Uterus (tissue), 4 donors: ENCODE data around the gene GIT1. TPM values are rescaled to one million over a fixed set of nuclear protein-coding genes. Genes with fewer than 3 reads are reported as not detected.
A peak's percentile ranks its signal among the peaks of the same experiment; 100 is the strongest.

Experiments
- DNase-seq, 2 donors: peaks; one replicate each; pipeline ENCODE4 v3.0.0-alpha.2; 2019 to 2020
- H3K27ac ChIP-seq, 2 donors: fragments of 200-600 bp; sonication (generic); 1 replicate in 1 of 2; 2 replicates in 1 of 2; pipeline ENCODE4 v1.5.1; 2016 to 2018
- H3K27me3 ChIP-seq, 2 donors: fragments of 200-600 bp; sonication (generic); one replicate each; pipeline ENCODE4 v1.5.1; 2018 to 2019; ENCODE audit warnings: control low read depth in 1 of 2
- H3K36me3 ChIP-seq, 2 donors: fragments of 200-600 bp; sonication (generic); one replicate each; pipeline ENCODE4 v1.5.1; 2019; ENCODE audit warnings: control low read depth in 1 of 2
- H3K4me1 ChIP-seq, 2 donors: fragments of 200-600 bp; sonication (generic); one replicate each; pipeline ENCODE4 v1.5.1; 2018 to 2019; ENCODE audit warnings: control low read depth in 1 of 2
- H3K4me3 ChIP-seq, 2 donors: fragments of 200-600 bp; sonication (generic); 1 replicate in 1 of 2; 2 replicates in 1 of 2; pipeline ENCODE4 v1.5.1; 2018 to 2019; ENCODE audit warnings: mild to moderate bottlenecking in 1 of 2
- H3K9me3 ChIP-seq, 2 donors: fragments of 200-600 bp; sonication (generic); one replicate each; pipeline ENCODE4 v1.5.1; 2019; ENCODE audit warnings: control low read depth in 1 of 2
- CTCF ChIP-seq, 4 experiments: fragments of 200-600 bp in 2 of 4; fragments of 450-650 bp in 2 of 4; sonication (generic) in 2 of 4; IDR thresholded peaks; one replicate each; pipeline ENCODE4 v1.5.1; 2016 to 2019; ENCODE audit warnings: antibody characterized with exemption in 4 of 4, mild to moderate bottlenecking in 2 of 4, moderate library complexity in 1 of 4
- POLR2A ChIP-seq, 2 donors: fragments of 450-650 bp; IDR thresholded peaks; one replicate each; pipeline ENCODE4 v1.6.1; 2016; ENCODE audit warnings: antibody characterized with exemption in 2 of 2, mild to moderate bottlenecking in 1 of 2, moderate library complexity in 1 of 2
- intact Hi-C: fragments of 100-400 bp; cut with DNase I; formaldehyde crosslinking; loops from one replicate; pipeline ENCODE4 v1.15.1; 2023; ENCODE audit warnings: low total_unique reads
- total RNA-seq, 4 donors: library from RNA; depleted of rRNA in 3 of 4; stranded (reverse); fragments of >200 nt in 3 of 4; gene quantifications; one replicate each; pipeline versions ENCODE4 v1.1.0 to v1.2.4, GENCODE V29; 2014 to 2023
- donor health status: DM: yes; HTN: yes; CAD: no.

The GIT1 gene
- total RNA-seq, 4 donors from 2014 or later = 13.1 to 75.0 (median 22.9) TPM

- intact Hi-C loops = no loop called here
- Histone ChIP-seq H3K27me3 (no peaks in the 10 kb centered on the region), H3K9me3 (no peaks in the 10 kb centered on the region), H3K4me1 (no peaks in the 10 kb centered on the region), H3K36me3 (no peaks in the 10 kb centered on the region), H3K27ac (no peak overlapping the region), H3K4me3 (no peak overlapping the region)
- no peak for TF ChIP-seq CTCF (IDR thresholded peaks at IDR 0.05)
- no peak for TF ChIP-seq POLR2A (IDR thresholded peaks at IDR 0.05)
- DNase-seq = no peak
Measured at GRCh38 chr17:29628644-29629043, 39.2 kb upstream of the GIT1 start.

GRCh38 chr17:29627951-29628350, 38.5 kb upstream of the GIT1 start:
- no peak for DNase-seq
- Histone ChIP-seq H3K27me3 (no peaks in the 10 kb centered on the region), H3K4me3 (no peak overlapping the region), H3K27ac (no peak overlapping the region), H3K36me3 (no peaks in the 10 kb centered on the region), H3K9me3 (no peaks in the 10 kb centered on the region), H3K4me1 (peaks cover 0 to 3% of the 10 kb centered on the region in 2 donors)
- intact Hi-C loops = no loop called here
- TF ChIP-seq POLR2A (IDR thresholded peaks at IDR 0.05) (no peak), CTCF (IDR thresholded peaks at IDR 0.05) (no peak)

GRCh38 chr17:29625037-29625750, 35.7 kb upstream of the GIT1 start:
- H3K4me1 ChIP-seq = peaks cover 0 to 3% of the 10 kb centered on the region in 2 donors

GRCh38 chr17:29624586-29624985, 35.1 kb upstream of the GIT1 start:
- Histone ChIP-seq H3K36me3 (no peaks in the 10 kb centered on the region), H3K27me3 (no peaks in the 10 kb centered on the region), H3K27ac (no peak overlapping the region), H3K9me3 (no peaks in the 10 kb centered on the region), H3K4me3 (no peak overlapping the region), H3K4me1 (peaks cover 0 to 3% of the 10 kb centered on the region in 2 donors)
- TF ChIP-seq CTCF (IDR thresholded peaks at IDR 0.05) (no peak), POLR2A (IDR thresholded peaks at IDR 0.05) (no peak)
- intact Hi-C loops = no loop called here
- DNase-seq = no peak

More at GRCh38 chr17:29625037-29625750, 35.7 kb upstream of the GIT1 start:
- H3K9me3 ChIP-seq = no peaks in the 10 kb centered on the region
- intact Hi-C loops = no loop called here
- no peaks in the 10 kb centered on the region for H3K36me3 ChIP-seq
- no peak overlapping the region for H3K4me3 ChIP-seq
- TF ChIP-seq POLR2A (IDR thresholded peaks at IDR 0.05) (no peak), CTCF (IDR thresholded peaks at IDR 0.05) (no peak)
- no peak overlapping the region for H3K27ac ChIP-seq
- DNase-seq = no peak
- H3K27me3 ChIP-seq = no peaks in the 10 kb centered on the region

- TF ChIP-seq POLR2A (IDR thresholded peaks at IDR 0.05) (no peak), CTCF (IDR thresholded peaks at IDR 0.05) (no peak)
- Histone ChIP-seq H3K9me3 (no peaks in the 10 kb centered on the region), H3K27ac (peak overlapping the region in 1 of 2 donors; percentile 51), H3K27me3 (no peaks in the 10 kb centered on the region), H3K4me1 (peaks cover 0 to 3% of the 10 kb centered on the region in 2 donors), H3K4me3 (peak overlapping the region; percentile 47 to 56), H3K36me3 (no peaks in the 10 kb centered on the region)
- DNase-seq = no peak
- intact Hi-C loops = no loop called here
Measured at GRCh38 chr17:29623283-29623647, 33.8 kb upstream of the GIT1 start.
